ENCODE measurements around the gene RBFOX2. TPM values are rescaled to one million over a fixed set of nuclear protein-coding genes. Genes with fewer than 3 reads are reported as not detected.

RBFOX2 gene
- total RNA-seq, 1 donor from 2014 or later: 58.1 TPM

GRCh38 chr22:35726933-35727332, 301.7 kb downstream of the RBFOX2 start:
- no peaks in the 10 kb centered on the region for H3K9me3 ChIP-seq
- intact Hi-C loops (cut with DNase I): no loop called here
- H3K27me3 ChIP-seq: no peaks in the 10 kb centered on the region
- no peak for DNase-seq (ENCODE audit: low spot score in 2 of 2)
- H3K4me3 ChIP-seq: no peak overlapping the region
- no peaks in the 10 kb centered on the region for H3K4me1 ChIP-seq
- no peak for TF ChIP-seq CTCF (IDR thresholded peaks at IDR 0.05)
- H3K36me3 ChIP-seq: no peaks in the 10 kb centered on the region
- H3K27ac ChIP-seq: no peak overlapping the region

- Histone ChIP-seq H3K4me3 (no peak overlapping the region), H3K36me3 (no peaks in the 10 kb centered on the region), H3K9me3 (no peaks in the 10 kb centered on the region), H3K4me1 (no peaks in the 10 kb centered on the region), H3K27ac (no peak overlapping the region), H3K27me3 (no peaks in the 10 kb centered on the region)
- no peak for DNase-seq (ENCODE audit: low spot score in 2 of 2)
- no peak for TF ChIP-seq CTCF (IDR thresholded peaks at IDR 0.05)
- intact Hi-C loops (cut with DNase I): no loop called here
Observed at GRCh38 chr22:35726398-35726797, 302.2 kb downstream of the RBFOX2 start.

- no peak overlapping the region for H3K4me3 ChIP-seq
- H3K9me3 ChIP-seq: no peaks in the 10 kb centered on the region
- H3K27ac ChIP-seq: no peak overlapping the region
- no peaks in the 10 kb centered on the region for H3K36me3 ChIP-seq
- no peaks in the 10 kb centered on the region for H3K27me3 ChIP-seq
- no peak for DNase-seq (ENCODE audit: low spot score in 2 of 2)
- intact Hi-C loops (cut with DNase I): no loop called here
- no peaks in the 10 kb centered on the region for H3K4me1 ChIP-seq
- TF ChIP-seq CTCF (IDR thresholded peaks at IDR 0.05): no peak
Observed at GRCh38 chr22:35725521-35725920, 303.1 kb downstream of the RBFOX2 start.

DNA sequence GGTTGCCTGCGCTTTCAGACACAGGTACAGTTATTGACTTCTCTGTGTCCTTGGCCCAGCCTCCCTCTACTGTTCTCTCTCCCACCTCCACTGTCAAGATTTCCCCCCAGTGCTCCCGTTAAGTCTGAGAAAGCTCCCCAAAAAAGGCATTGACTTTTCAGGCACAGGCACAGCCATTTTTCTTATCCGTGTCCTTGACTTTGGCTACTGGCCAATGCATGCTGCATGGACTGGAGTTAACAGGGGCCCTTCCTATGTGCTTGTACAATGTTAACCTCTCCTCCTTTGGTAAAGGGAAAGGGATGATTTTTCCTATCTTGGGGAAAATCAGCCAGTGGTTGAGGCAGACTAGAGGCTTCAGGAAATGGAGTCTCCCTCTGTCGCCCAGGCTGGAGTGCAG, 306.7 kb downstream of the RBFOX2 start:
- Histone ChIP-seq H3K27me3 (no peaks in the 10 kb centered on the region), H3K4me1 (no peaks in the 10 kb centered on the region), H3K36me3 (no peaks in the 10 kb centered on the region), H3K4me3 (no peak overlapping the region), H3K27ac (no peak overlapping the region), H3K9me3 (no peaks in the 10 kb centered on the region)
- TF ChIP-seq CTCF (IDR thresholded peaks at IDR 0.05): no peak
- intact Hi-C loops (cut with DNase I): no loop called here
- no peak for DNase-seq (ENCODE audit: low spot score in 2 of 2)

GRCh38 chr22:35719212-35719875, 309.3 kb downstream of the RBFOX2 start:
- intact Hi-C loops (cut with DNase I): no loop called here
- TF ChIP-seq CTCF (IDR thresholded peaks at IDR 0.05): no peak
- no peaks in the 10 kb centered on the region for H3K4me1 ChIP-seq
- no peak overlapping the region for H3K27ac ChIP-seq
- H3K9me3 ChIP-seq: no peaks in the 10 kb centered on the region
- H3K36me3 ChIP-seq: no peaks in the 10 kb centered on the region
- no peaks in the 10 kb centered on the region for H3K27me3 ChIP-seq
- no peak overlapping the region for H3K4me3 ChIP-seq
- no peak for DNase-seq (ENCODE audit: low spot score in 2 of 2)

DNA sequence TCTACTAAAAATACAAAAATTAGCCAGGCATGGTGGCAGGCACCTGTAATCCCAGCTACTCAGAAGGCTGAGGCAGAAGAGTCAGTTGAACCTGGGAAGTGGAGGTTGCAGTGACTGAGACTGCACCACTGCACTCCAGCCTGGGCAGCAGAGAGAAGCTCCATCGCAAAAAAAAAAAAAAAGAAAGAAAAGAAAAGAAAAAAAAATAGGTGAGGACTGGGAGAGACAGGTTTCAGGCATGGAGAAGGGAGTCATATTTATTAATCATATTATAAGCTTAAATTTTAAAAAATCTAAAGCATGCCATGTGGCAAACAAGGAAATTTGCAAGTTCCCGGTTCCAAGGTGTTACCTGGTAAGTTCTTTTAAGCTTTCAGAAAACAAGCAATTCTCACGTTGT, 311.1 kb downstream of the RBFOX2 start, which contains the start of gene APOL5:
APOL5 (plus strand) TSS at position 301 of the 400 bp plus-strand sequence; CDS start at position 301, 0 bp downstream.
- Histone ChIP-seq H3K4me3 (no peak within 1 kb of the TSS), H3K4me1 (no peaks in the 10 kb centered on the region), H3K27me3 (no peaks in the 10 kb centered on the region), H3K9me3 (no peaks in the 10 kb centered on the region), H3K36me3 (no peaks in the 10 kb centered on the region), H3K27ac (no peak within 1 kb of the TSS)
- TF ChIP-seq CTCF (IDR thresholded peaks at IDR 0.05): no peak
- intact Hi-C loops (cut with DNase I): no loop called here
- DNase-seq (ENCODE audit: low spot score in 2 of 2): no peak

Data from ascending aorta (tissue), 2 donors.